Osteocyte (in vitro differentiated cells): ENCODE measurements around the gene NCEH1. TPM values are rescaled to one million over a fixed set of nuclear protein-coding genes. Genes with fewer than 3 reads are reported as not detected.

Experiments used
- DNase-seq: peaks from one replicate; pipeline ENCODE4 v3.0.0; 2021; ENCODE audit warnings: mixed read lengths; ENCODE audit not compliant: unreplicated experiment; ENCODE audit errors: extremely low spot score
- H3K27ac Mint-ChIP-seq: one replicate; pipeline ENCODE4 v1.8.0; 2021; ENCODE audit warnings: mild to moderate bottlenecking, mixed read lengths; ENCODE audit not compliant: unreplicated experiment
- H3K27me3 Mint-ChIP-seq: one replicate; pipeline ENCODE4 v1.8.0; 2021; ENCODE audit warnings: mixed read lengths; ENCODE audit not compliant: unreplicated experiment
- H3K36me3 Mint-ChIP-seq: one replicate; pipeline ENCODE4 v1.8.0; 2021; ENCODE audit warnings: mixed read lengths; ENCODE audit not compliant: unreplicated experiment
- H3K4me1 Mint-ChIP-seq: one replicate; pipeline ENCODE4 v1.8.0; 2021; ENCODE audit warnings: mixed read lengths; ENCODE audit not compliant: unreplicated experiment
- H3K4me3 Mint-ChIP-seq: one replicate; pipeline ENCODE4 v1.8.0; 2021; ENCODE audit warnings: mild to moderate bottlenecking, moderate library complexity, mixed read lengths; ENCODE audit not compliant: unreplicated experiment
- H3K9me3 Mint-ChIP-seq: one replicate; pipeline ENCODE4 v1.8.0; 2021; ENCODE audit warnings: mixed read lengths; ENCODE audit not compliant: unreplicated experiment
- total RNA-seq: library from RNA; stranded (reverse); gene quantifications from 2 replicates; pipeline ENCODE4 v1.2.1, GENCODE V29; 2021
- TF ChIP-seq, protein P1 (sequence below): fragments of 200-600 bp; sonication (generic); IDR thresholded peaks from 2 replicates; pipeline ENCODE4 v1.5.0; 2021; ENCODE audit warnings: antibody characterized with exemption, mild to moderate bottlenecking, moderate library complexity

Gene NCEH1
- total RNA-seq, 1 donor from 2014 or later: 6.7 TPM

GRCh38 chr3:172700936-172701455, 9.9 kb downstream of the NCEH1 start:
- no peaks in the 10 kb centered on the region for H3K27me3 Mint-ChIP-seq
- DNase-seq: no peak
- H3K9me3 Mint-ChIP-seq: no peaks in the 10 kb centered on the region
- no peak overlapping the region for H3K4me3 Mint-ChIP-seq
- no peak overlapping the region for H3K27ac Mint-ChIP-seq
- TF ChIP-seq, protein P1, sequence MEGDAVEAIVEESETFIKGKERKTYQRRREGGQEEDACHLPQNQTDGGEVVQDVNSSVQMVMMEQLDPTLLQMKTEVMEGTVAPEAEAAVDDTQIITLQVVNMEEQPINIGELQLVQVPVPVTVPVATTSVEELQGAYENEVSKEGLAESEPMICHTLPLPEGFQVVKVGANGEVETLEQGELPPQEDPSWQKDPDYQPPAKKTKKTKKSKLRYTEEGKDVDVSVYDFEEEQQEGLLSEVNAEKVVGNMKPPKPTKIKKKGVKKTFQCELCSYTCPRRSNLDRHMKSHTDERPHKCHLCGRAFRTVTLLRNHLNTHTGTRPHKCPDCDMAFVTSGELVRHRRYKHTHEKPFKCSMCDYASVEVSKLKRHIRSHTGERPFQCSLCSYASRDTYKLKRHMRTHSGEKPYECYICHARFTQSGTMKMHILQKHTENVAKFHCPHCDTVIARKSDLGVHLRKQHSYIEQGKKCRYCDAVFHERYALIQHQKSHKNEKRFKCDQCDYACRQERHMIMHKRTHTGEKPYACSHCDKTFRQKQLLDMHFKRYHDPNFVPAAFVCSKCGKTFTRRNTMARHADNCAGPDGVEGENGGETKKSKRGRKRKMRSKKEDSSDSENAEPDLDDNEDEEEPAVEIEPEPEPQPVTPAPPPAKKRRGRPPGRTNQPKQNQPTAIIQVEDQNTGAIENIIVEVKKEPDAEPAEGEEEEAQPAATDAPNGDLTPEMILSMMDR: no peak
- H3K4me1 Mint-ChIP-seq: peaks cover 14% of the 10 kb centered on the region
- no peaks in the 10 kb centered on the region for H3K36me3 Mint-ChIP-seq

DNA sequence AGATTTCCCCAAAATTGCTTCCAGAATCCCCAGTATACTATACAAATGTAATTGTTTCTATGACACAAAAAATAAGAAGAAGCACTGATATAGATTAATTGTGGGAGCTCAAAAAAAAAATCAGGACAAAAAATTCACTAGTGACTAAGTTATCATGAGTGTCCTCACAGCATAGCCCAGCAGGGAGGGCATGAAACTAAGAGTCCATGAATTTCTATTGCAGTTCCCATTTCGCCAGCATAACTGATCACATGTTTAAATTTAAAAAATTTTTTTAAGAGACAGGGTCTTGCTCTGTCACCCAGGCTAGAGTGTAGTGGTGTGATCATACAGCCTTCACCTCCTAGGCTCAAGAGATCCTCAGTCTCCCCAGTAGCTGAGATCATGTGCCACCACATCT, 10.6 kb downstream of the NCEH1 start:
- TF ChIP-seq, protein P1: no peak
- DNase-seq: no peak
- Mint-ChIP-seq H3K4me3 (no peak overlapping the region), H3K9me3 (no peaks in the 10 kb centered on the region), H3K27ac (no peak overlapping the region), H3K36me3 (no peaks in the 10 kb centered on the region), H3K4me1 (peaks cover 13% of the 10 kb centered on the region), H3K27me3 (no peaks in the 10 kb centered on the region)

GRCh38 chr3:172699031-172699430, 11.8 kb downstream of the NCEH1 start:
- H3K9me3 Mint-ChIP-seq: no peaks in the 10 kb centered on the region

DNA sequence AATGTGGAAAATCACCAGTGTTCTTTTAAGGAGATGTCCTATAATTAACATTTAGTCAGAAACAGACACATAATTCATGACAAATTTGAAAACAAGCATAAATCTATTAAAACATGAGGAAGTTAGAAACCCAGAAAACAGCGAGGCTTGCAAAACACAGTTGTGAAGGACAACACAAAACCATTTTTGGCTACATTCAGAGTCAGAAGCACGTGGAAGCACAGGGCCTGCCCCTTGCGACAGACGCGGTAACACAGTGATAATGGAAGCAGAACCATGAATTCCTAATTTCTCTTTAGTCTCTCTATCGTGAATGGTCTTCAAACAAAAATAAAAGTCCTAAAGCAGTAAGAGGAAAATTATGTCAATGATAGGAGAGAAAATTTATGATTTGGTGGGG, 12.2 kb downstream of the NCEH1 start:
- no peak overlapping the region for H3K4me3 Mint-ChIP-seq
- no peaks in the 10 kb centered on the region for H3K9me3 Mint-ChIP-seq
- no peaks in the 10 kb centered on the region for H3K27me3 Mint-ChIP-seq
- no peak for DNase-seq
- TF ChIP-seq, protein P1: no peak
- H3K4me1 Mint-ChIP-seq: peaks cover 7% of the 10 kb centered on the region
- no peak overlapping the region for H3K27ac Mint-ChIP-seq
- H3K36me3 Mint-ChIP-seq: no peaks in the 10 kb centered on the region

More at GRCh38 chr3:172699031-172699430, 11.8 kb downstream of the NCEH1 start:
- Mint-ChIP-seq H3K27ac (no peak overlapping the region), H3K4me3 (no peak overlapping the region), H3K27me3 (no peaks in the 10 kb centered on the region), H3K36me3 (no peaks in the 10 kb centered on the region), H3K4me1 (peaks cover 11% of the 10 kb centered on the region)
- TF ChIP-seq, protein P1: no peak
- no peak for DNase-seq

DNA sequence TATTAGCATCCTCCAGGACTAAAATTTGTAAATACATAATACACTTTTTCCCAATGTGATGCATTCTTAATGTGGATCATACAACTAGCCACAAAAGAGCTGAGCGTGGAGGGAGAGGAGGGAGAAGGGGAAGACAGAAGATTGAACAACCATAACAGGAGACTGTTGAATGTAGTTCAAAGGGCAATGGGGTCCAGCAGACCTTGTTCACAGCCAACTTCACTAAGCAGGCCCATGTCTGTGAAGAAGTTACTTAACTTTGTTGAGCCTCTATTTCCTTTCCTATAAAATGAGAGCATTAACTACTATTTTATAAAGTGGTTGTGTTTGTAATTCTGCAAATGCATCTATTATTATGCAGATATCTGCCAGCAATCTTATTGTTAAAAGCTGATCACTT, 13.3 kb downstream of the NCEH1 start:
- no peak overlapping the region for H3K27ac Mint-ChIP-seq
- no peaks in the 10 kb centered on the region for H3K9me3 Mint-ChIP-seq
- peaks cover 13% of the 10 kb centered on the region for H3K4me1 Mint-ChIP-seq
- no peaks in the 10 kb centered on the region for H3K36me3 Mint-ChIP-seq
- TF ChIP-seq, protein P1: no peak
- H3K27me3 Mint-ChIP-seq: no peaks in the 10 kb centered on the region
- DNase-seq: no peak
- H3K4me3 Mint-ChIP-seq: no peak overlapping the region
